Ishikawa (cell line): ENCODE data around the gene PLA2G6.
A peak's percentile ranks its signal among the peaks of the same experiment; 100 is the strongest.

Source experiments
- CEBPB ChIP-seq: IDR thresholded peaks from 2 replicates; pipeline ENCODE4 v1.6.1; 2012
- CREB1 ChIP-seq: IDR thresholded peaks from 2 replicates; pipeline ENCODE4 v1.6.1; 2012; ENCODE audit warnings: low read depth
- EP300 ChIP-seq: IDR thresholded peaks from 2 replicates; pipeline ENCODE4 v1.6.1; 2012; ENCODE audit warnings: borderline replicate concordance
- NFIC ChIP-seq: IDR thresholded peaks from 2 replicates; pipeline ENCODE4 v1.6.1; 2012
- RAD21 ChIP-seq: IDR thresholded peaks from 2 replicates; pipeline ENCODE4 v1.6.1; 2012; ENCODE audit warnings: low read depth
- TF ChIP-seq, protein P1 (sequence below): IDR thresholded peaks from 2 replicates; pipeline ENCODE4 v1.6.1; 2012

DNA sequence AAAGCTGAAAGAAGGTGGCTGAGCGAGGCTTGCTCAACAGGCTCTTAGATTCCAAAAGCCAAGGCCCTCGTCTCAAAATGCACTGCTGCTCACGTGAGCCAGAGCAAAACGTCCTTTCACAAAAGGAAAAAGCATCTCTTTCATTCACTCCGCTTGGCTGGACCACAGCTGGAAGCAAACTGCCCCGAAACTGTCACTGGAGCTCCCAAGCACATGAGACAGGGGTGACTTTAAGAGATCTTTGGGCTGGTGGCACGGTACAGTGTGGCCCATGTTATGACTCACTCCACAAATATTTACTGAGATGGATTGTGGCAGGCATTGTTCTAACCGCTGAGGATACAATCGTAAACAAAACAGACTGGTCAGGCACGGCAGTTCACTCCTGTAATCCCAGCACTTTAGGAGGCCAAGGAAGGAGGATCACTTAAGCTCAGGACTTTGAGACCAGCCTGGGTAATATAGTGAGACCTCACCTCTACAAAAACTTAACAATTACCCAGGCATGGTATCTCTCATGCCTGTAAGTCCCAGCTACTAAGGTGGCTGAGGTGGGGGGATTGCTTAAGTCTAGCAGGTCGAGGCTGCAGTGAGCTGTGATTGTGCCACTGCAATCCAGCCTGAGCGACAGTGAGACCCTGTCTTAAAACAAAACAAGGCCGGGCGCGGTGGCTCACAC, 3.6 kb downstream of the PLA2G6 start:
- no peak for TF ChIP-seq NFIC
- TF ChIP-seq, protein P1, sequence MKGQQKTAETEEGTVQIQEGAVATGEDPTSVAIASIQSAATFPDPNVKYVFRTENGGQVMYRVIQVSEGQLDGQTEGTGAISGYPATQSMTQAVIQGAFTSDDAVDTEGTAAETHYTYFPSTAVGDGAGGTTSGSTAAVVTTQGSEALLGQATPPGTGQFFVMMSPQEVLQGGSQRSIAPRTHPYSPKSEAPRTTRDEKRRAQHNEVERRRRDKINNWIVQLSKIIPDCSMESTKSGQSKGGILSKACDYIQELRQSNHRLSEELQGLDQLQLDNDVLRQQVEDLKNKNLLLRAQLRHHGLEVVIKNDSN = peak; percentile 36
- TF ChIP-seq EP300 = peak; percentile 55; the same call in 1 of the 2 replicates
- TF ChIP-seq CEBPB = no peak
- TF ChIP-seq CREB1 = no peak
- TF ChIP-seq RAD21 = peak; percentile 23; the same call in 1 of the 2 replicates
